H9 (cell line): ENCODE results near the gene ASB15. TPM values are rescaled to one million over a fixed set of nuclear protein-coding genes. Genes with fewer than 3 reads are reported as not detected.

ENCODE experiments used
- DNase-seq: peaks from one replicate; pipeline ENCODE4 v3.0.0-alpha.2; 2017
- H2AFZ ChIP-seq: one replicate; pipeline ENCODE4 v1.6.1; 2013; ENCODE audit warnings: mild to moderate bottlenecking, low read length, control low read depth, moderate library complexity
- H2AK5ac ChIP-seq: 2 replicates; pipeline ENCODE4 v1.6.1; 2013; ENCODE audit warnings: low read length, control low read depth, mixed read lengths; ENCODE audit not compliant: insufficient read length
- H2BK120ac ChIP-seq: one replicate; pipeline ENCODE4 v1.6.1; 2013; ENCODE audit warnings: low read depth, mild to moderate bottlenecking, low read length, control low read depth, inconsistent platforms; ENCODE audit not compliant: poor library complexity, severe bottlenecking
- H2BK12ac ChIP-seq: 2 replicates; pipeline ENCODE4 v1.6.1; 2013; ENCODE audit warnings: low read length, control low read depth, mixed read lengths, low read depth; ENCODE audit not compliant: insufficient read length
- H2BK15ac ChIP-seq: 2 replicates; pipeline ENCODE4 v1.6.1; 2013; ENCODE audit warnings: low read depth, low read length, control low read depth
- H2BK20ac ChIP-seq: one replicate; pipeline ENCODE4 v1.6.1; 2013; ENCODE audit warnings: low read depth, mild to moderate bottlenecking, low read length, control low read depth, inconsistent platforms; ENCODE audit not compliant: poor library complexity, severe bottlenecking
- H2BK5ac ChIP-seq: 2 replicates; pipeline ENCODE4 v1.6.1; 2013; ENCODE audit warnings: low read length, control low read depth, mixed read lengths; ENCODE audit not compliant: insufficient read length
- H3K14ac ChIP-seq: 2 replicates; pipeline ENCODE4 v1.6.1; 2013; ENCODE audit warnings: low read length, control low read depth; ENCODE audit not compliant: insufficient read depth
- H3K18ac ChIP-seq: 2 replicates; pipeline ENCODE4 v1.6.1; 2013; ENCODE audit warnings: low read depth, mild to moderate bottlenecking, mixed read lengths, low read length, control low read depth; ENCODE audit not compliant: insufficient read length
- H3K23ac ChIP-seq: 2 replicates; pipeline ENCODE4 v1.6.1; 2013; ENCODE audit warnings: low read length, control low read depth, mixed read lengths, low read depth; ENCODE audit not compliant: insufficient read length
- H3K23me2 ChIP-seq: 2 replicates; pipeline ENCODE4 v1.6.1; 2013; ENCODE audit warnings: low read depth, mild to moderate bottlenecking, mixed read lengths, low read length, control low read depth; ENCODE audit not compliant: insufficient read length, poor library complexity, severe bottlenecking
- H3K27ac ChIP-seq: 2 replicates; pipeline ENCODE4 v1.5.1; 2013; ENCODE audit warnings: low read length, control low read depth, mixed read lengths, low read depth; ENCODE audit not compliant: insufficient read length
- H3K27me3 ChIP-seq: 2 replicates; pipeline ENCODE4 v1.6.1; 2013; ENCODE audit warnings: low read length, control low read depth, inconsistent platforms; ENCODE audit not compliant: insufficient read depth
- H3K4ac ChIP-seq: 2 replicates; pipeline ENCODE4 v1.6.1; 2013; ENCODE audit warnings: low read depth, mild to moderate bottlenecking, control low read depth, inconsistent platforms, low read length, moderate library complexity
- H3K4me1 ChIP-seq: 2 replicates; pipeline ENCODE4 v1.6.1; 2013; ENCODE audit warnings: low read length, control low read depth, inconsistent platforms; ENCODE audit not compliant: insufficient read depth
- H3K4me2 ChIP-seq: 2 replicates; pipeline ENCODE4 v1.6.1; 2013; ENCODE audit warnings: low read length, control low read depth, mixed read lengths; ENCODE audit not compliant: insufficient read length, insufficient read depth
- H3K56ac ChIP-seq: 2 replicates; pipeline ENCODE4 v1.6.1; 2013; ENCODE audit warnings: low read depth, mild to moderate bottlenecking, mixed read lengths, low read length, control low read depth; ENCODE audit not compliant: insufficient read length
- H3K79me1 ChIP-seq: 2 replicates; pipeline ENCODE4 v1.6.1; 2013; ENCODE audit warnings: low read depth, mild to moderate bottlenecking, moderate library complexity, low read length, control low read depth, inconsistent platforms; ENCODE audit not compliant: insufficient read depth, poor library complexity, severe bottlenecking
- H3K79me2 ChIP-seq: 2 replicates; pipeline ENCODE4 v1.6.1; 2013; ENCODE audit warnings: low read length, control low read depth, inconsistent platforms; ENCODE audit not compliant: insufficient read depth
- H3K9ac ChIP-seq: 2 replicates; pipeline ENCODE4 v1.6.1; 2013; ENCODE audit warnings: low read length, control low read depth, mixed read lengths; ENCODE audit not compliant: insufficient read length; ENCODE audit errors: extremely low read depth
- H3K9me3 ChIP-seq: one replicate; pipeline ENCODE4 v1.6.1; 2013; ENCODE audit warnings: low read depth, low read length, inconsistent platforms; ENCODE audit not compliant: control insufficient read depth
- H3T11ph ChIP-seq: one replicate; pipeline ENCODE4 v1.6.1; 2013; ENCODE audit warnings: mild to moderate bottlenecking, low read length, control low read depth, inconsistent platforms
- H4K20me1 ChIP-seq: one replicate; pipeline ENCODE4 v1.6.1; 2013; ENCODE audit not compliant: control insufficient read depth, insufficient read length, insufficient read depth
- H4K5ac ChIP-seq: 2 replicates; pipeline ENCODE4 v1.6.1; 2013; ENCODE audit warnings: low read depth, mild to moderate bottlenecking, mixed read lengths, low read length, control low read depth; ENCODE audit not compliant: insufficient read length
- H4K8ac ChIP-seq: replicated peaks from 2 replicates; pipeline ENCODE4 v1.6.1; 2013; ENCODE audit warnings: low read length, control low read depth, mixed read lengths, low read depth; ENCODE audit not compliant: insufficient read length
- H4K91ac ChIP-seq: 2 replicates; pipeline ENCODE4 v1.6.1; 2013; ENCODE audit warnings: low read depth, mild to moderate bottlenecking, moderate library complexity, mixed read lengths, low read length, control low read depth; ENCODE audit not compliant: insufficient read length
- H3K27ac Mint-ChIP-seq, 3 experiments: 2 replicates in 2 of 3; 3 replicates in 1 of 3; pipeline ENCODE4 v1.8.0; 2020 to 2021; ENCODE audit warnings: mixed read lengths in 3 of 3, mild to moderate bottlenecking in 1 of 3, moderate library complexity in 1 of 3
- H3K27me3 Mint-ChIP-seq: 2 replicates; pipeline ENCODE4 v1.8.0; 2021; ENCODE audit warnings: low read depth, mild to moderate bottlenecking, moderate library complexity, mixed read lengths
- H3K36me3 Mint-ChIP-seq, 3 experiments: 2 replicates in 2 of 3; 3 replicates in 1 of 3; pipeline ENCODE4 v1.8.0; 2020 to 2021; ENCODE audit warnings: low read depth in 3 of 3, mixed read lengths in 3 of 3; ENCODE audit not compliant: insufficient read depth in 1 of 3
- H3K4me1 Mint-ChIP-seq, 2 experiments: 2 replicates each; pipeline ENCODE4 v1.8.0; 2020; ENCODE audit warnings: mixed read lengths in 2 of 2
- H3K4me3 Mint-ChIP-seq, 2 experiments: 2 replicates in 1 of 2; 3 replicates in 1 of 2; pipeline ENCODE4 v1.8.0; 2020 to 2021; ENCODE audit warnings: mild to moderate bottlenecking in 2 of 2, mixed read lengths in 2 of 2, moderate library complexity in 1 of 2
- H3K9me3 Mint-ChIP-seq, 2 experiments: 2 replicates in 1 of 2; 3 replicates in 1 of 2; pipeline ENCODE4 v1.8.0; 2020; ENCODE audit warnings: mild to moderate bottlenecking in 2 of 2, mixed read lengths in 2 of 2, moderate library complexity in 1 of 2
- WGBS: extraction: QIAGEN DNeasy Blood & Tissue Kit; methylation state at CpG from one replicate; pipeline ENCODE4 v1.1.7; 2013; ENCODE audit warnings: missing lambda C conversion rate, low lambda C conversion rate, mixed read lengths; ENCODE audit not compliant: insufficient read length; ENCODE audit errors: extremely low coverage; 5-methylcytosine and 5-hydroxymethylcytosine counted together
- total RNA-seq: library from RNA; stranded (reverse); gene quantifications from 2 replicates; pipeline ENCODE4 v1.2.1, GENCODE V29; 2021
- TF ChIP-seq, protein P1 (sequence below): fragments of 200-600 bp; sonication (generic); conservative IDR thresholded peaks from 3 replicates; pipeline ENCODE4 v1.8.0; 2021; ENCODE audit warnings: antibody characterized with exemption, mild to moderate bottlenecking

ASB15 gene
- total RNA-seq, 1 experiment from 2014 or later, result not detected

DNA sequence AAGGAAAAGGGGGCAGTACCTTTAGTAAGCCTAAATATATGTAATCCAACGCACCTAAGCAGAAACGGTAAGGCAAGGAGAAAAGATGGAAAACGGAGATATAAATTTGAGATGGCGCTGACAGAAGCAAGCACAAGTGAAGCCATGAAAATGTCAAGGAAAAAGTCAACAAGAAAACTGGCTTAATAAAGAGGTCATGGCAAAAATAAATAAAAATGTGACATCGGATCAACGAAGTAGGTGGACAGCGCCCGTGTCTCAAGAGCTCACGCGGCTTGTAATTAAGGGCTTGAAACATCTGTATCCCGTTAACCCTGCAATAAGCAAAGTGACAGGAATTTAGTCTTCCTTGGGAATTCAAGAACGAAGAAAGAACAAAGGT lies 44.6 kb upstream of the ASB15 start:
- Mint-ChIP-seq H3K27me3 (no peaks in the 10 kb centered on the region), H3K9me3 (no peaks in the 10 kb centered on the region; a peak in 1 of 5 replicates), H3K4me3 (no peak overlapping the region), H3K36me3 (peaks cover 10 to 13% (median 13%) of the 10 kb centered on the region in 3 experiments; a peak in 6 of 7 replicates), H3K4me1 (no peaks in the 10 kb centered on the region; a peak in 1 of 4 replicates), H3K27ac (no peak overlapping the region)
- Histone ChIP-seq H3K4me1 (no peaks in the 10 kb centered on the region), H3K23ac (no peak overlapping the region), H3K18ac (no peak overlapping the region), H3K9me3 (no peaks in the 10 kb centered on the region), H2BK120ac (no peak overlapping the region), H3K79me1 (no peaks in the 10 kb centered on the region), H2BK15ac (no peak overlapping the region), H3K14ac (no peak overlapping the region), H4K8ac (no peak overlapping the region), H3K27ac (no peak overlapping the region), H3K23me2 (peaks cover 6% of the 10 kb centered on the region), H3K9ac (peak overlapping the region; percentile 75), H4K5ac (no peak overlapping the region), H3K56ac (no peak overlapping the region), H4K20me1 (no peaks in the 10 kb centered on the region), H2AFZ (no peak overlapping the region), H3K4ac (no peak overlapping the region), H2AK5ac (no peak overlapping the region), H2BK5ac (no peak overlapping the region), H2BK20ac (no peak overlapping the region), H2BK12ac (no peak overlapping the region), H3T11ph (no peak overlapping the region), H3K79me2 (peaks cover 3% of the 10 kb centered on the region; the same call in 1 of the 2 replicates), H3K4me2 (peak overlapping the region; percentile 95), H4K91ac (no peak overlapping the region), H3K27me3 (no peaks in the 10 kb centered on the region)
- TF ChIP-seq, protein P1, sequence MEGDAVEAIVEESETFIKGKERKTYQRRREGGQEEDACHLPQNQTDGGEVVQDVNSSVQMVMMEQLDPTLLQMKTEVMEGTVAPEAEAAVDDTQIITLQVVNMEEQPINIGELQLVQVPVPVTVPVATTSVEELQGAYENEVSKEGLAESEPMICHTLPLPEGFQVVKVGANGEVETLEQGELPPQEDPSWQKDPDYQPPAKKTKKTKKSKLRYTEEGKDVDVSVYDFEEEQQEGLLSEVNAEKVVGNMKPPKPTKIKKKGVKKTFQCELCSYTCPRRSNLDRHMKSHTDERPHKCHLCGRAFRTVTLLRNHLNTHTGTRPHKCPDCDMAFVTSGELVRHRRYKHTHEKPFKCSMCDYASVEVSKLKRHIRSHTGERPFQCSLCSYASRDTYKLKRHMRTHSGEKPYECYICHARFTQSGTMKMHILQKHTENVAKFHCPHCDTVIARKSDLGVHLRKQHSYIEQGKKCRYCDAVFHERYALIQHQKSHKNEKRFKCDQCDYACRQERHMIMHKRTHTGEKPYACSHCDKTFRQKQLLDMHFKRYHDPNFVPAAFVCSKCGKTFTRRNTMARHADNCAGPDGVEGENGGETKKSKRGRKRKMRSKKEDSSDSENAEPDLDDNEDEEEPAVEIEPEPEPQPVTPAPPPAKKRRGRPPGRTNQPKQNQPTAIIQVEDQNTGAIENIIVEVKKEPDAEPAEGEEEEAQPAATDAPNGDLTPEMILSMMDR, result no peak
- no peak for DNase-seq
- WGBS, result no CpG with 5 or more reads among the region's 12 CpGs
